Bronchial epithelial cell (primary cell): Measurements from ENCODE around the gene DUSP10. TPM values are rescaled to one million over a fixed set of nuclear protein-coding genes. Genes with fewer than 3 reads are reported as not detected.

Experiments used
- DNase-seq: peaks from one replicate; pipeline ENCODE4 v3.0.0-alpha.2; 2010; ENCODE audit warnings: low read depth
- FAIRE-seq: peaks from 2 replicates; lab custom pipeline; 2011; peaks lifted over from hg19 to GRCh38; lab: Jason Lieb, UNC
- H3K27me3 ChIP-seq: 2 replicates; pipeline ENCODE4 v1.5.1; 2011; ENCODE audit warnings: low read length; ENCODE audit not compliant: control insufficient read depth, insufficient read depth
- H3K36me3 ChIP-seq: 2 replicates; pipeline ENCODE4 v1.5.1; 2011; ENCODE audit warnings: low read length; ENCODE audit not compliant: control insufficient read depth, insufficient read depth
- H3K4me3 ChIP-seq: 2 replicates; pipeline ENCODE4 v1.5.1; 2011; ENCODE audit warnings: mild to moderate bottlenecking, low read depth, low read length, control low read depth
- total RNA-seq: library from RNA; depleted of rRNA; stranded (reverse); fragments of >200 nt; gene quantifications from 2 replicates; pipeline ENCODE4 v1.2.1, GENCODE V29; 2014
- TF ChIP-seq, protein P1 (sequence below): IDR thresholded peaks from 2 replicates; pipeline ENCODE4 v1.5.1; 2011; ENCODE audit warnings: mild to moderate bottlenecking, moderate library complexity, low read length, control low read depth, inconsistent platforms; ENCODE audit not compliant: insufficient read depth, severe bottlenecking

Gene DUSP10
- total RNA-seq, 1 donor from 2014 or later = 36.6 TPM

DNA sequence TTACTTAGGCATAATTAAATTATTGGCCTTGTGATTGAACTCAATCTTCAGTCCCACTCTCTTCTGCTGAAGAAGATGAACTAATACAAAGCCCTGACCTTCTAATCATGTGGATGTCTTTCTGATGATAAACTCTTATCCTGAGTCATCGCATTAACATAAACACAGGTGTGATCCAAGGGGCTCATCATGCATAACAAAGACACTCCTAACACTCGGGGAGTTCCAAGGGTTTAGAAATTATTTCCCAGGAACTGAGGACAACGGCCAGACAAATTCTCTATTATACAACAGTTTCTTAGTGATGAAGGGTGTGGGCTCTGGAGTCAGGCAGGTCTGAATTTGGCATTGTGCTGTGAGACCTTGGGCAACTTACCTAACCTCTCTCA, 18.0 kb downstream of the DUSP10 start:
- DNase-seq (peak; percentile 46), FAIRE-seq (no peak)
- no peaks in the 10 kb centered on the region for H3K27me3 ChIP-seq
- H3K4me3 ChIP-seq = no peak overlapping the region
- H3K36me3 ChIP-seq = no peaks in the 10 kb centered on the region
- TF ChIP-seq, protein P1, sequence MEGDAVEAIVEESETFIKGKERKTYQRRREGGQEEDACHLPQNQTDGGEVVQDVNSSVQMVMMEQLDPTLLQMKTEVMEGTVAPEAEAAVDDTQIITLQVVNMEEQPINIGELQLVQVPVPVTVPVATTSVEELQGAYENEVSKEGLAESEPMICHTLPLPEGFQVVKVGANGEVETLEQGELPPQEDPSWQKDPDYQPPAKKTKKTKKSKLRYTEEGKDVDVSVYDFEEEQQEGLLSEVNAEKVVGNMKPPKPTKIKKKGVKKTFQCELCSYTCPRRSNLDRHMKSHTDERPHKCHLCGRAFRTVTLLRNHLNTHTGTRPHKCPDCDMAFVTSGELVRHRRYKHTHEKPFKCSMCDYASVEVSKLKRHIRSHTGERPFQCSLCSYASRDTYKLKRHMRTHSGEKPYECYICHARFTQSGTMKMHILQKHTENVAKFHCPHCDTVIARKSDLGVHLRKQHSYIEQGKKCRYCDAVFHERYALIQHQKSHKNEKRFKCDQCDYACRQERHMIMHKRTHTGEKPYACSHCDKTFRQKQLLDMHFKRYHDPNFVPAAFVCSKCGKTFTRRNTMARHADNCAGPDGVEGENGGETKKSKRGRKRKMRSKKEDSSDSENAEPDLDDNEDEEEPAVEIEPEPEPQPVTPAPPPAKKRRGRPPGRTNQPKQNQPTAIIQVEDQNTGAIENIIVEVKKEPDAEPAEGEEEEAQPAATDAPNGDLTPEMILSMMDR = no peak

DNA sequence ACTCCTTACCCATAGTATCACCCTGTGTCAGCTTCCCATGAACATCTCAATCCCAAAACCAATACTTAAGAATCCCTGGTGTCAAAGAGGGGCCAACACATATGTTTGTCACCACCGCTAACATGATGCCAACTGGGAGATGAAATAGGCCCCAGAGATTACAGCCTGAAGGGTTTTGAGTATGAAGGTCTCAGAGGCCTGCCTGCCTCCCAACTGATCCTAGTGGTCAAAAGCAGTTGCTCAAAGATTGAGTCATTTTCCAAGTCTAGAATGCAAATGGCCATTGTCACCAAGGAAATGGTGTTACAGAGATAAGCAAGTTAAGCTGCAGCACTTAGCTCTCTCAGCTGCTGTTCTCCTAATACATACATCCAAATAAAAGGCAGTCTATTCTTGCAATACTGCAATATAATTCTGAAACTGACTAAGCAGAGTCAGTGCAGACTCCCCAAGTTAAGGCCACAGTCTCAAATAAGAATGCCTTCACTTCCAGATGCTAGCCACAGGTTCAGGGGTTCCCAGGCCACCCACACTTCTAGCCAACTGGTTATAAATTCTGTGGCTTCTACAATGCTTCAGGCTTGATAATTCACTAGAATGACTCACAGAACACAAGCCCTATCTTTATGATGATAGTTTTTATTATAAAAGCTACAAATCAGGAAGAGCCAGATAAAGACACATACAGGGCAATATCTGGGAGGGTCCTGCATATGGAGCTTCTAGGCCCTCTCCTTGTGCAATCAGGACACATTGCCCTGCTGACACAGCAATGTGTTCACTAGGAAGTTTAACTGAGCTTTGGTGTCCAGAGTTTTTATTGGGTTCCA, 18.7 kb downstream of the DUSP10 start:
- no peak for FAIRE-seq
- H3K36me3 ChIP-seq = no peaks in the 10 kb centered on the region

DNA sequence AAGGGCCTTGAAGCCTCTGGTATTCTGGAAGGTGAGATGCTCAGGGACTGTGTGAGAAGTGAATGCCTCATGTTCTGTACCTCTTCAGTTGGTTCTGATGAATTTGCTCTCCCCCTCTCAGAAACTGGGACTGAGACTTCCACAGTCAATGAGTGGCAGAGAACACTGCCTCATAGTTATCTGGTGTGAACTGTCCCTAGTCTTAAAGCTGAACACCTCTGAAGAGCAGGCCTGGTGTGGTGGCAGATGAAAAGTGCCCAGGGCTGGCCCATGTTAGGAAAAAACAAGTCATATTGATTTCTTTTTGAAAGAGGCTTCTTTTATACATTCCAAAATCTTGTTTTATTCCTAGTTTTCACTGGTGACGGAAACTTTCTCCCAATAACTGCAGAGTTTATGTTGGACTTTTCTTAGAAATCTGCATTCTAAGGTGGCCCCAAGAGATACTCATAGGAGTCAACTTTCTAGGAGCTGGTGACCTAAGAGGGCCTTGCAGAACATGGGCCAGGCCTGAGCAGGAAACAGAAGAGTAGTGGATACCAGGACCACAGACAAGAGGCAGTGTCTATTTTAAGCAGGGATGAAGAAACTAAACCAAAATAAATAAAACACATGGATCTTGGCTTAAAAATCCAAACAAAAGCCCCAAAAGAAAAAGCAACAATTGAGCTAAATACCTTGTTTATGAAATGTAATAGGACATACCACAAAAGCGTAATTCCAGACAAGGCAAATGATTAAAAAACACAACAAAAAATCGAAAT, 19.5 kb downstream of the DUSP10 start:
- Histone ChIP-seq H3K36me3 (no peaks in the 10 kb centered on the region), H3K4me3 (no peak overlapping the region), H3K27me3 (no peaks in the 10 kb centered on the region)
- TF ChIP-seq, protein P1 = no peak
- no peak for DNase-seq
- no peak for FAIRE-seq

More for the DNA sequence above, 18.7 kb downstream of the DUSP10 start:
- DNase-seq = no peak
- Histone ChIP-seq H3K27me3 (no peaks in the 10 kb centered on the region), H3K4me3 (no peak overlapping the region)
- TF ChIP-seq, protein P1 = no peak

DNA sequence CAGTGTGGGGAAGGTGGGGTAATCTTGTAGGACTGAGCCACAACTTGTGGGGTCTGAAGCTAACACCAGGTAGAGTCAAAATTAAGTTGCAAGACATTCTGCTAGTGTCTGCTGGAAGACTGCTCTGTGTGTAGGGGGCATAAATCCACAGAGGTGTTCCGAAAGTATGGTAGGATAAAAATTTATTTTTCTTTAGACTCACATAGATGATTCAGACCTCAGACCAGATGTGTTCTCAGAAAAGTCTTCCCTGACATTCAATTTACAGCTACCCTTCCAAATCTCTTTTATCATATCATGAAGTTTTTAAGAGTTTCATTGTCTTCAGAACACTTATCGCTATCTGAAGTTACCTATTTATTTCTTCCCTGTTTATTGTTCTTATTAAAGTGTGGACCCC, 21.3 kb downstream of the DUSP10 start:
- Histone ChIP-seq H3K36me3 (no peaks in the 10 kb centered on the region), H3K4me3 (no peak overlapping the region), H3K27me3 (no peaks in the 10 kb centered on the region)
- FAIRE-seq = no peak
- no peak for DNase-seq
- TF ChIP-seq, protein P1 = no peak

DNA sequence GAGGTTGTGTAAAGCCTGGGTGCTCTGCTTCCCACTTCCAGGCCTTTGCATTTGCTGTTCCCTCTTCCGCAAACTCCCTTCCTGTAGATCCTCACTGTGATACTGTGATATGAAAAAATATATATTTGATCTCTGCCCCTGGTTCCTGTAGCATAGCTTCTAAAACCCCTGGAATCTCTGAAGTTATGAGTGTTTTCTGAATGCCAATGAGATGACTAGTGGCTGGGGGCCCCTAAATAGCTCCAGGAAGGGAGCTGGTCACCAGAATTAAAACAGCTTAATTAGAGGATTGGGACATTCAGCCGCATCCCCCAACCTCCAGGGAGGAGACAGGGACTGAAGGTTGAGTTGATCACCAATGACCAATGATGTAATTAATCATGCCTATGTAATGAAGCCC, 21.9 kb downstream of the DUSP10 start:
- DNase-seq (no peak), FAIRE-seq (no peak)
- no peak overlapping the region for H3K4me3 ChIP-seq
- H3K36me3 ChIP-seq = no peaks in the 10 kb centered on the region
- no peaks in the 10 kb centered on the region for H3K27me3 ChIP-seq
- TF ChIP-seq, protein P1 = no peak
